ENCODE data around the gene AUH. TPM values are rescaled to one million over a fixed set of nuclear protein-coding genes. Genes with fewer than 3 reads are reported as not detected.

AUH gene
- total RNA-seq, 2 donors from 2014 or later = 23.0 to 23.5 TPM

- H3K4me1 Mint-ChIP-seq = no peaks in the 10 kb centered on the region
- 89 to 96% methylated on average over 2 to 4 of the region's 5 CpGs for WGBS, 2 experiments (ENCODE audit: insufficient coverage in 1 of 2, insufficient read length in 1 of 2)
These were observed 96.2 kb downstream of the AUH start for GRCh38 chr9:91265514-91265913.

GRCh38 chr9:91261417-91261816 lies 100.3 kb downstream of the AUH start:
- H3K4me1 Mint-ChIP-seq = no peaks in the 10 kb centered on the region
- peaks cover 12% of the 10 kb centered on the region for H3K36me3 Mint-ChIP-seq (ENCODE audit: low read depth)
- Histone ChIP-seq H3K36me3 (ENCODE audit: control insufficient read depth, insufficient read depth, low read length) (no peaks in the 10 kb centered on the region), H3K27me3 (ENCODE audit: control insufficient read depth, insufficient read depth, low read length, poor library complexity, severe bottlenecking) (peaks cover 3% of the 10 kb centered on the region), H3K4me3 (ENCODE audit: low read length) (no peak overlapping the region), H3K27ac (ENCODE audit: low read depth, low read length) (no peak overlapping the region), H3K9me3 (ENCODE audit: control insufficient read depth, low read length) (peaks cover 6% of the 10 kb centered on the region), H3K9ac (ENCODE audit: extremely low read depth, low read length, poor library complexity, severe bottlenecking) (no peak overlapping the region), H3K4me1 (ENCODE audit: control insufficient read depth, insufficient read depth, low read length) (no peaks in the 10 kb centered on the region)
- no peak for DNase-seq
- 87 to 100% methylated on average over 1 of the region's 1 CpG for WGBS, 2 experiments (ENCODE audit: insufficient coverage in 1 of 2, insufficient read length in 1 of 2)
- no peaks in the 10 kb centered on the region for H3K27me3 Mint-ChIP-seq (ENCODE audit: insufficient read depth)
- no peak overlapping the region for H3K4me3 Mint-ChIP-seq
- no peak for TF ChIP-seq CTCF (conservative IDR thresholded peaks at IDR 0.05)
- H3K27ac Mint-ChIP-seq = no peak overlapping the region
- H3K9me3 Mint-ChIP-seq = peaks cover 3% of the 10 kb centered on the region

More at GRCh38 chr9:91265514-91265913, 96.2 kb downstream of the AUH start:
- H3K4me3 Mint-ChIP-seq = no peak overlapping the region
- H3K27ac Mint-ChIP-seq = no peak overlapping the region
- H3K27me3 Mint-ChIP-seq (ENCODE audit: insufficient read depth) = no peaks in the 10 kb centered on the region
- Histone ChIP-seq H3K36me3 (ENCODE audit: control insufficient read depth, insufficient read depth, low read length) (no peaks in the 10 kb centered on the region), H3K4me3 (ENCODE audit: low read length) (no peak overlapping the region), H3K4me1 (ENCODE audit: control insufficient read depth, insufficient read depth, low read length) (no peaks in the 10 kb centered on the region), H3K9ac (ENCODE audit: extremely low read depth, low read length, poor library complexity, severe bottlenecking) (no peak overlapping the region), H3K27ac (ENCODE audit: low read depth, low read length) (no peak overlapping the region), H3K27me3 (ENCODE audit: control insufficient read depth, insufficient read depth, low read length, poor library complexity, severe bottlenecking) (no peaks in the 10 kb centered on the region), H3K9me3 (ENCODE audit: control insufficient read depth, low read length) (peaks cover 6% of the 10 kb centered on the region)
- H3K36me3 Mint-ChIP-seq (ENCODE audit: low read depth) = peaks cover 12% of the 10 kb centered on the region
- peaks cover 3% of the 10 kb centered on the region for H3K9me3 Mint-ChIP-seq
- DNase-seq = no peak
- no peak for TF ChIP-seq CTCF (conservative IDR thresholded peaks at IDR 0.05)

- no peak overlapping the region for H3K4me3 Mint-ChIP-seq
- peaks cover 7% of the 10 kb centered on the region for H3K27me3 Mint-ChIP-seq (ENCODE audit: insufficient read depth)
- no peak for TF ChIP-seq CTCF (conservative IDR thresholded peaks at IDR 0.05)
- H3K9ac ChIP-seq (ENCODE audit: extremely low read depth, low read length, poor library complexity, severe bottlenecking) = no peak overlapping the region
- H3K9me3 Mint-ChIP-seq = peaks cover 3% of the 10 kb centered on the region
- no peak overlapping the region for H3K4me3 ChIP-seq (ENCODE audit: low read length)
- WGBS, 2 experiments (ENCODE audit: insufficient coverage in 1 of 2, insufficient read length in 1 of 2) = no CpG with 5 or more reads among the region's 1 CpG
- H3K4me1 Mint-ChIP-seq = peaks cover 2% of the 10 kb centered on the region
- H3K27ac Mint-ChIP-seq = no peak overlapping the region
- DNase-seq = no peak
- H3K27me3 ChIP-seq (ENCODE audit: control insufficient read depth, insufficient read depth, low read length, poor library complexity, severe bottlenecking) = peaks cover 19% of the 10 kb centered on the region
- H3K4me1 ChIP-seq (ENCODE audit: control insufficient read depth, insufficient read depth, low read length) = no peaks in the 10 kb centered on the region
- H3K36me3 Mint-ChIP-seq (ENCODE audit: low read depth) = peaks cover 9% of the 10 kb centered on the region
- no peak overlapping the region for H3K27ac ChIP-seq (ENCODE audit: low read depth, low read length)
- H3K9me3 ChIP-seq (ENCODE audit: control insufficient read depth, low read length) = peaks cover under 1% of the 10 kb centered on the region
- no peaks in the 10 kb centered on the region for H3K36me3 ChIP-seq (ENCODE audit: control insufficient read depth, insufficient read depth, low read length)
These were observed 102.6 kb downstream of the AUH start for GRCh38 chr9:91259162-91259561.

Measured in endodermal cell (in vitro differentiated cells).